ENCODE measurements around the gene HEMGN.

DNA sequence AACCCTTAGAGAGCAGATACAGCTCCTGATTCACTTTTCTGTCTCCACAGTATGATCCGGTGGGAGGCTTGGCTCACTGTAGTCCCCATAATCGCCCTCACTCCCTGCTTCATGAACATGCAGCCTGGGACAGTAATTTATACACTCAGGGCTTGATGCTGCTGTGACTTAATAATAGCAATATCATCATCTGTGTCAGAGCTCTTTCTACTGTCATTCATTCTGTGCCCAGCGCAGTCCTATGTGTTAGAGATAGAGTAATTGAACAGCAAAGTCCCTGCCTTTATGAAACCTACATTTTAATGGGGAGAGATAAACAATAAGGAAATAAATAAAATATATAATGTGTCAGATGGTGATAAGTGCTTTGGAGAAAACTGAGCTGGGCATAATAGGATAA lies 2.8 kb upstream of the HEMGN start:
- TF ChIP-seq ZBTB21 (CRISPR knock-in tag; IDR thresholded peaks at IDR 0.05; ENCODE audit: borderline replicate concordance) (no peak), CREB1 (CRISPR knock-in tag; IDR thresholded peaks at IDR 0.05) (no peak)
